Amniotic stem cell (primary cell): ENCODE measurements around the gene WDR38.

Source experiments
- DNase-seq: peaks from one replicate; lab custom pipeline; 2025; lab: John Stamatoyannopoulos, UW

The WDR38 gene

GRCh38 chr9:124882231-124882630 is 29.0 kb downstream of the WDR38 start:
- DNase-seq, result no peak

- DNase-seq, result no peak
These were observed 31.1 kb downstream of the WDR38 start for GRCh38 chr9:124884376-124884775.

- no peak for DNase-seq
These were observed 32.3 kb downstream of the WDR38 start for GRCh38 chr9:124885551-124885950.

- no peak for DNase-seq
These were observed 33.2 kb downstream of the WDR38 start for GRCh38 chr9:124886461-124886860.

- no peak for DNase-seq
These were observed 33.7 kb downstream of the WDR38 start for GRCh38 chr9:124886866-124887492.

- no peak for DNase-seq
These were observed 34.6 kb downstream of the WDR38 start for GRCh38 chr9:124887832-124888231.

- no peak for DNase-seq
These were observed 35.7 kb downstream of the WDR38 start for GRCh38 chr9:124889006-124889405.

- DNase-seq, result no peak
These were observed 36.9 kb downstream of the WDR38 start for GRCh38 chr9:124890179-124890578.

- DNase-seq, result no peak
These were observed 40.9 kb downstream of the WDR38 start for GRCh38 chr9:124894035-124894740.

GRCh38 chr9:124894741-124895170 is 41.5 kb downstream of the WDR38 start:
- DNase-seq, result no peak

GRCh38 chr9:124897570-124898460 is 44.6 kb downstream of the WDR38 start:
- no peak for DNase-seq

GRCh38 chr9:124899845-124900244 is 46.6 kb downstream of the WDR38 start:
- no peak for DNase-seq

GRCh38 chr9:124906966-124907365 is 53.7 kb downstream of the WDR38 start:
- no peak for DNase-seq
